Brain microvascular endothelial cell (primary cell): ENCODE measurements around the gene FGF3.
A peak's percentile ranks its signal among the peaks of the same experiment; 100 is the strongest.

ENCODE experiments used
- DNase-seq: peaks from one replicate; pipeline ENCODE4 v3.0.0-alpha.2; 2020
- H3K27ac ChIP-seq: fragments of 250-450 bp; sonication (Bioruptor Pico); 2 replicates; pipeline ENCODE4 v1.5.1; 2020; ENCODE audit warnings: mild to moderate bottlenecking, moderate library complexity
- H3K27me3 ChIP-seq: fragments of 250-450 bp; sonication (Bioruptor Pico); replicated peaks from 2 replicates; pipeline ENCODE4 v1.5.1; 2020; ENCODE audit warnings: mild to moderate bottlenecking
- H3K36me3 ChIP-seq: fragments of 250-450 bp; sonication (Bioruptor Pico); replicated peaks from 2 replicates; pipeline ENCODE4 v1.5.1; 2020; ENCODE audit warnings: mild to moderate bottlenecking
- H3K4me3 ChIP-seq: 2 replicates; pipeline ENCODE4 v1.5.1; 2011; ENCODE audit warnings: low read depth, mild to moderate bottlenecking, control low read depth, low read length, moderate library complexity
- in situ Hi-C: cut with HindIII; loops from 2 replicates; pipeline ENCODE4 v1.10.0; 2017; ENCODE audit warnings: low sequenced_read_pairs, low pct_ligation_motif_present
- TF ChIP-seq, protein P1 (sequence below): IDR thresholded peaks from 2 replicates; pipeline ENCODE4 v1.5.1; 2011; ENCODE audit warnings: low read depth, mild to moderate bottlenecking, moderate library complexity, low read length, control low read depth, inconsistent platforms; ENCODE audit errors: missing control alignments

The FGF3 gene

GRCh38 chr11:69854713-69855112, 35.5 kb upstream of the FGF3 start:
- TF ChIP-seq, protein P1, sequence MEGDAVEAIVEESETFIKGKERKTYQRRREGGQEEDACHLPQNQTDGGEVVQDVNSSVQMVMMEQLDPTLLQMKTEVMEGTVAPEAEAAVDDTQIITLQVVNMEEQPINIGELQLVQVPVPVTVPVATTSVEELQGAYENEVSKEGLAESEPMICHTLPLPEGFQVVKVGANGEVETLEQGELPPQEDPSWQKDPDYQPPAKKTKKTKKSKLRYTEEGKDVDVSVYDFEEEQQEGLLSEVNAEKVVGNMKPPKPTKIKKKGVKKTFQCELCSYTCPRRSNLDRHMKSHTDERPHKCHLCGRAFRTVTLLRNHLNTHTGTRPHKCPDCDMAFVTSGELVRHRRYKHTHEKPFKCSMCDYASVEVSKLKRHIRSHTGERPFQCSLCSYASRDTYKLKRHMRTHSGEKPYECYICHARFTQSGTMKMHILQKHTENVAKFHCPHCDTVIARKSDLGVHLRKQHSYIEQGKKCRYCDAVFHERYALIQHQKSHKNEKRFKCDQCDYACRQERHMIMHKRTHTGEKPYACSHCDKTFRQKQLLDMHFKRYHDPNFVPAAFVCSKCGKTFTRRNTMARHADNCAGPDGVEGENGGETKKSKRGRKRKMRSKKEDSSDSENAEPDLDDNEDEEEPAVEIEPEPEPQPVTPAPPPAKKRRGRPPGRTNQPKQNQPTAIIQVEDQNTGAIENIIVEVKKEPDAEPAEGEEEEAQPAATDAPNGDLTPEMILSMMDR, result no peak
- H3K36me3 ChIP-seq, result no peaks in the 10 kb centered on the region
- no peak overlapping the region for H3K27ac ChIP-seq
- DNase-seq, result peak; percentile 78
- no peak overlapping the region for H3K4me3 ChIP-seq
- in situ Hi-C loops, result no loop called here
- H3K27me3 ChIP-seq, result no peaks in the 10 kb centered on the region

- TF ChIP-seq, protein P1, result no peak
- no peak for DNase-seq
- in situ Hi-C loops, result no loop called here
- Histone ChIP-seq H3K27ac (no peak overlapping the region), H3K36me3 (no peaks in the 10 kb centered on the region), H3K4me3 (no peak overlapping the region), H3K27me3 (no peaks in the 10 kb centered on the region)
These were observed 32.8 kb upstream of the FGF3 start for GRCh38 chr11:69852056-69852455.

- Histone ChIP-seq H3K27ac (no peak overlapping the region), H3K27me3 (no peaks in the 10 kb centered on the region), H3K36me3 (no peaks in the 10 kb centered on the region), H3K4me3 (no peak overlapping the region)
- in situ Hi-C loops, result no loop called here
- DNase-seq, result peak; percentile 66
- TF ChIP-seq, protein P1, result no peak
These were observed 29.0 kb upstream of the FGF3 start for GRCh38 chr11:69848201-69848600.

GRCh38 chr11:69844396-69844795, 25.2 kb upstream of the FGF3 start:
- Histone ChIP-seq H3K27ac (no peak overlapping the region), H3K4me3 (no peak overlapping the region), H3K36me3 (no peaks in the 10 kb centered on the region), H3K27me3 (peaks cover 2% of the 10 kb centered on the region)
- in situ Hi-C loops, result no loop called here
- TF ChIP-seq, protein P1, result no peak
- no peak for DNase-seq

- H3K4me3 ChIP-seq, result no peak overlapping the region
- H3K27ac ChIP-seq, result no peak overlapping the region
- no peak for DNase-seq
- peaks cover 2% of the 10 kb centered on the region for H3K27me3 ChIP-seq
- TF ChIP-seq, protein P1, result no peak
- H3K36me3 ChIP-seq, result no peaks in the 10 kb centered on the region
- in situ Hi-C loops, result no loop called here
These were observed 24.3 kb upstream of the FGF3 start for GRCh38 chr11:69843529-69843921.

DNA sequence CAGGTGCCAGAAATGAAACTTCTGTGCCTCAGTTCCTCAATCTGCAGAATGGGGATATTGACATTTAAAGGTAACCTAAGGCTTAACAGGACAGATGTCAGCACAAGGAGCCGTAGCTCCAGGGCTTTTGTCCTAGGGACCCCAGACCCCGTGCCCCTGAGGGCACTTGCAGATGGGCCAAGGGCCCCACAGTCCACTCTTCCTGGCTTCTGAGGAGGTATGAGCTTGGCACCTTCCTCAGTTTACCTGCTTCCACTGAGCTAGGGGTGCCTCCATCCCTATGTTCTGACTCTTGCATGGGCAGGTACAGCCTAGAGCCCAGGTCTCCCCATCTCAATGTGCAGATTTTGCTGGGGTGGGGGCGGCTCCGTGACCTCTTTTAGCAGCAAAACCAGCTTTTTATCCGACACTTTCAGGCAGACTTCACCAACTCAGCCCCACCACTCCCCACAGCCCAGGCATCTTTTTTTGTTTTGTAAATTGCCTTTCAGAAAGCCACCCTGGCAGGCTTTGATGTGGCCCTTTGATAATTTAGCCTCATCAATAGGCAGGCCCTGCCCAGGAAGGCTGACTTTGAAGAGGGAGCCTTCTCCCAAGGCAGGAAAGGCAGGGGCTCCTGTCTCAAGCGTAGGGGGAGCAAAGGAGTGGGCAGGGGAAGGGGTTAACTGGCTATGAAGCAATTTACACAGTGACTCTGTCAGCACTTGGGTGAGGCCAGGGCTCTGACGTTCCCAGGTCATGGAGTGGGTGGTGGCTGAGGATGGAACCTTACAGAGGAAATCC, 23.7 kb upstream of the FGF3 start:
- DNase-seq, result no peak
- Histone ChIP-seq H3K27ac (no peak overlapping the region), H3K27me3 (peaks cover 2% of the 10 kb centered on the region), H3K36me3 (no peaks in the 10 kb centered on the region), H3K4me3 (no peak overlapping the region)
- in situ Hi-C loops, result no loop called here
- TF ChIP-seq, protein P1, result no peak
